Thoracic aorta (tissue), 2 donors: ENCODE results near the gene GFRAL. TPM values are rescaled to one million over a fixed set of nuclear protein-coding genes. Genes with fewer than 3 reads are reported as not detected.

Source experiments
- ATAC-seq: fragments of 150-250 bp; one replicate; pipeline ENCODE4 v1.8.0; 2017; ENCODE audit warnings: low read depth; ENCODE audit not compliant: insufficient number of reproducible peaks, low FRiP score
- DNase-seq: peaks from one replicate; pipeline ENCODE4 v3.0.0-alpha.2; 2020; ENCODE audit warnings: low spot score
- H3K27ac ChIP-seq, 2 donors: fragments of 200-600 bp; sonication (generic); 1 replicate in 1 of 2; 2 replicates in 1 of 2; pipeline ENCODE4 v1.5.1; 2016; ENCODE audit warnings: mild to moderate bottlenecking in 2 of 2, moderate library complexity in 2 of 2
- H3K27me3 ChIP-seq: fragments of 200-600 bp; sonication (generic); replicated peaks from 2 replicates; pipeline ENCODE4 v1.6.0; 2016; ENCODE audit warnings: mild to moderate bottlenecking; ENCODE audit not compliant: insufficient read depth
- H3K36me3 ChIP-seq: fragments of 200-600 bp; sonication (generic); one replicate; pipeline ENCODE4 v1.5.1; 2016
- H3K4me1 ChIP-seq, 2 donors: fragments of 200-600 bp; sonication (generic); 1 replicate in 1 of 2; 2 replicates in 1 of 2; pipeline versions ENCODE4 v1.5.1 to v1.6.0; 2016; ENCODE audit warnings: low read depth in 2 of 2, mild to moderate bottlenecking in 1 of 2; ENCODE audit not compliant: control insufficient read depth in 1 of 2
- H3K4me3 ChIP-seq: fragments of 200-600 bp; sonication (generic); 2 replicates; pipeline ENCODE4 v1.5.1; 2016; ENCODE audit warnings: mild to moderate bottlenecking
- H3K9me3 ChIP-seq: fragments of 200-600 bp; sonication (generic); 2 replicates; pipeline ENCODE4 v1.5.1; 2016
- total RNA-seq, 2 donors: library from RNA; depleted of rRNA; stranded (reverse); fragments of >200 nt; gene quantifications; one replicate each; pipeline versions ENCODE4 v1.1.0 to v1.2.3, GENCODE V29; 2016
- TF ChIP-seq, protein P1 (sequence below): fragments of 200-600 bp; sonication (generic); IDR thresholded peaks from one replicate; pipeline ENCODE4 v1.5.1; 2019; ENCODE audit warnings: antibody characterized with exemption

The GFRAL gene
- total RNA-seq, 2 donors from 2014 or later = not detected

GRCh38 chr6:55319961-55320695, 7.1 kb upstream of the GFRAL start:
- Histone ChIP-seq H3K27me3 (no peaks in the 10 kb centered on the region), H3K9me3 (no peaks in the 10 kb centered on the region), H3K4me1 (no peaks in the 10 kb centered on the region), H3K36me3 (no peaks in the 10 kb centered on the region), H3K27ac (no peak overlapping the region), H3K4me3 (no peak overlapping the region)
- DNase-seq (no peak), ATAC-seq (no peak)
- TF ChIP-seq, protein P1, sequence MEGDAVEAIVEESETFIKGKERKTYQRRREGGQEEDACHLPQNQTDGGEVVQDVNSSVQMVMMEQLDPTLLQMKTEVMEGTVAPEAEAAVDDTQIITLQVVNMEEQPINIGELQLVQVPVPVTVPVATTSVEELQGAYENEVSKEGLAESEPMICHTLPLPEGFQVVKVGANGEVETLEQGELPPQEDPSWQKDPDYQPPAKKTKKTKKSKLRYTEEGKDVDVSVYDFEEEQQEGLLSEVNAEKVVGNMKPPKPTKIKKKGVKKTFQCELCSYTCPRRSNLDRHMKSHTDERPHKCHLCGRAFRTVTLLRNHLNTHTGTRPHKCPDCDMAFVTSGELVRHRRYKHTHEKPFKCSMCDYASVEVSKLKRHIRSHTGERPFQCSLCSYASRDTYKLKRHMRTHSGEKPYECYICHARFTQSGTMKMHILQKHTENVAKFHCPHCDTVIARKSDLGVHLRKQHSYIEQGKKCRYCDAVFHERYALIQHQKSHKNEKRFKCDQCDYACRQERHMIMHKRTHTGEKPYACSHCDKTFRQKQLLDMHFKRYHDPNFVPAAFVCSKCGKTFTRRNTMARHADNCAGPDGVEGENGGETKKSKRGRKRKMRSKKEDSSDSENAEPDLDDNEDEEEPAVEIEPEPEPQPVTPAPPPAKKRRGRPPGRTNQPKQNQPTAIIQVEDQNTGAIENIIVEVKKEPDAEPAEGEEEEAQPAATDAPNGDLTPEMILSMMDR = no peak

DNA sequence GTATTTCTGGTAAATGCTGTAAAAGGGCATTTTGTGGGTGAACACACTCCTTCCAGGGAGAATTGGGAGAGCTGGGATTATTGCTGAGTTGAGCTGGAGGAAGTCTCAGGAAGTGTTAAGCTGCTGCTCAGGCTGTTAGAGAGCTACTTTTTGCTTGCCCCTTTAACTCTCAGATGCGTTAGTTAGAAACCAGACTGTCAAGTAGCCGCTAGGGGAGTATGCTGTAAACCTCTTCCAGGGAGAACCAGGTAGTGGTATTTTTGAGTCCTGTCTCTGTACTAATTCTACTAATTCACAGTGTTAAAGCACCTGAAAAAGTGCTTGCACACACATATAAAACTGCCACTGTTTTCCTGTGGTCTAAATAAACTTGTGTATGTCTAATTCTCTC, 6.6 kb upstream of the GFRAL start:
- H3K4me3 ChIP-seq = no peak overlapping the region
- no peaks in the 10 kb centered on the region for H3K4me1 ChIP-seq
- H3K9me3 ChIP-seq = no peaks in the 10 kb centered on the region
- H3K36me3 ChIP-seq = no peaks in the 10 kb centered on the region
- H3K27me3 ChIP-seq = no peaks in the 10 kb centered on the region
- ATAC-seq = no peak
- no peak for DNase-seq
- no peak overlapping the region for H3K27ac ChIP-seq
- TF ChIP-seq, protein P1 = no peak

- H3K27ac ChIP-seq = no peak overlapping the region
- ATAC-seq = no peak
- TF ChIP-seq, protein P1 = no peak
Measured at GRCh38 chr6:55377150-55377549, 49.9 kb downstream of the GFRAL start.

GRCh38 chr6:55379471-55379870, 52.2 kb downstream of the GFRAL start:
- no peak for ATAC-seq
- no peak for DNase-seq
- Histone ChIP-seq H3K36me3 (no peaks in the 10 kb centered on the region), H3K27ac (no peak overlapping the region), H3K9me3 (no peaks in the 10 kb centered on the region), H3K4me3 (no peak overlapping the region), H3K4me1 (no peaks in the 10 kb centered on the region), H3K27me3 (no peaks in the 10 kb centered on the region)
- TF ChIP-seq, protein P1 = no peak

More at GRCh38 chr6:55377150-55377549, 49.9 kb downstream of the GFRAL start:
- no peak for DNase-seq
- no peaks in the 10 kb centered on the region for H3K9me3 ChIP-seq
- H3K27me3 ChIP-seq = no peaks in the 10 kb centered on the region
- no peaks in the 10 kb centered on the region for H3K36me3 ChIP-seq
- H3K4me3 ChIP-seq = no peak overlapping the region
- no peaks in the 10 kb centered on the region for H3K4me1 ChIP-seq

- Histone ChIP-seq H3K9me3 (no peaks in the 10 kb centered on the region), H3K36me3 (no peaks in the 10 kb centered on the region), H3K4me1 (no peaks in the 10 kb centered on the region), H3K27me3 (no peaks in the 10 kb centered on the region), H3K4me3 (no peak overlapping the region), H3K27ac (no peak overlapping the region)
- TF ChIP-seq, protein P1 = no peak
- ATAC-seq (no peak), DNase-seq (no peak)
Measured at GRCh38 chr6:55379895-55380294, 52.6 kb downstream of the GFRAL start.
